GM19438 (cell line): Measurements from ENCODE around the gene SUPT7L.
A peak's percentile ranks its signal among the peaks of the same experiment; 100 is the strongest.
"Not testable (repeated sequence)": the region's sequence is repeated elsewhere in the genome, so short reads cannot be mapped to it uniquely, and the experiment has no call there.

Experiments used
- ATAC-seq: cut with Tn5 transposase; IDR thresholded peaks from one replicate; pipeline ENCODE4 v1.9.1; 2021; ENCODE audit warnings: low read depth; ENCODE audit not compliant: unreplicated experiment

SUPT7L gene

DNA sequence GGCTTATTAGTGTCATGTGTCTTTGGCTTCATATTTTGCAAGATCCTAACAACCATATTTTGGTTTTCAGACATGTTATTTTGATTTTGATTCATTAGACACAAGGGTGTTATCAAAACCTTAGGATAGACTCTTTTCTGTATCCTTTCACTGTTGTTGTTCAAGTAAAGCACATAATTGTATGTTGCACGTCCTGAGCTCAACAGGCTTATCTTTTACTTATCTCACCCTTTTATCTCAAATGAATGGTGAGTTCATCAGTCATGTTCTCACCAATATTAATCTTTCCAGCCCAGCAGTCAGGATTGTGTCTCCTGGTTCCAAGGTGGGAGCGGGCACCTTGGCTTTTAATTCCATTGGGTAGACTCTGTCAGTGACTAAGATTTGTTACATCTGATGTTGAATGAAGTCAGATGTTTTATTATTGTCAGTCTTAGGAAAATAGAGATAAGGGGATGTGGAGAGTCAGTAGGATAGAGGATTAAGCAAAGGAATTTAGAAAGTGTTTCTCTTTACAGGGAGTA lies 22.6 kb downstream of the SUPT7L start:
- no peak for ATAC-seq

DNA sequence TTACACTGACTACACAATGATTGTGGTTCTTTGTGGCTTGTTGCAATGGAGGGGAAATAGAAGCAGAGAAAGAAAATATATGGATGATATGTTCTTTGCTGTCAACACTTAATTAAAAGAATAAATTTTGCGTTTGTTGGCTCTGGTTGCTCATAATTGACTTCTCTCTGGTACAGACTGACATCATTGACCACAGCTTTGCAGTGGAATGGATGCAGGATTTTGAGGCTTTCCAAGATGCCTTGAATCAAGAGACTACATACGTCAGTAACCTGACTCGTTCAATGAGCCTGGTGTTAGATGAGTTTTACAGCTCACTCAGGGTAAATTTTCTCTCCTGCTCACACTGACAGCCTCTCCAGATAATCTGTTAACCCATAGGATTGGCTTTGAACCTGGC lies 24.7 kb downstream of the SUPT7L start:
- ATAC-seq, result no peak

DNA sequence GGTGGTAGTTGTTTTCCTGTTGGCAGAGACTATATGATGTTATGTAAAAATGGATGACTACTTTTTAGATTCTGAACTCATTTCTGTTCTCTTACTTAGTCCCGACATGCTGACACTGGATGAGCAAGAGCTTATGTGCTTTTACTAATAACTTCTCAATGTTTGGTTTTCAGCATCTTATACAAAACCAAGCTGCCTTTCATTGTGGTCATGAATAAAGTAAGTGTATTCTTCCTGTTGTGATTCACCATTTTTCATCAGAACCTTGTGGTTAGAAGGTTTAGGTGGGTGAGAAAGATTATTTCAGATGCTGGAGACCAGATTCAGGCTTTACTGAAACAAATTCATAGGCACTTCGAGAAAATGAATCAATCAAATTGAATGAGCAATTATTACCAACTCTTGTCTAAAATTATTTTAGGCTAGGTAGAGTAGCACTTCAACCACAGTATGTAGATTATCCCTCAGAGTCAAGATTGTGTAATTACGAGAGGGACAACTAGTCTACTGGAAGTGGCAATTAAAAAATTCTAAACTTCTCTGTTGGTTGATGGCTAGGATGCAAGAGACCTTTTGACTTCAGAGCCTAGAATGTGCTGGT lies 25.3 kb downstream of the SUPT7L start:
- no peak for ATAC-seq

DNA sequence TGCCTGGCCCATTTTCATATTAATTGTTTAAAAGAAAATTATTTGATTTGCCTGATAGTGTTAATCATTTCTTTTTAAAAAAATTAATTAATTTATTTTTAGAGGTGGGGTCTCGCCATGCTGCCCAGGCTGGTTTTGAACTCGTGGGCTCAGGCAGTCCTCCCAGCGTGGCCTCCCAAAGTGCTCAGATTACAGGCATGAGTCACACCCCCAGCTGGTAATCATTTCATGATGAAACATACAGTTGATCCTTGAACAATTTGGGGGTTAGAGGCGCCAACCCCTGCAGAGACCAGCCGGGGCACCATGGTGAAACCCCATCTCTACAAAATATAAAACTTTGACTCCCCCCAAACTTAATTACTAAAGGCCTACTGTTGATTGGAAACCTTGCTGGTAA lies 26.6 kb downstream of the SUPT7L start:
- ATAC-seq, result no peak

DNA sequence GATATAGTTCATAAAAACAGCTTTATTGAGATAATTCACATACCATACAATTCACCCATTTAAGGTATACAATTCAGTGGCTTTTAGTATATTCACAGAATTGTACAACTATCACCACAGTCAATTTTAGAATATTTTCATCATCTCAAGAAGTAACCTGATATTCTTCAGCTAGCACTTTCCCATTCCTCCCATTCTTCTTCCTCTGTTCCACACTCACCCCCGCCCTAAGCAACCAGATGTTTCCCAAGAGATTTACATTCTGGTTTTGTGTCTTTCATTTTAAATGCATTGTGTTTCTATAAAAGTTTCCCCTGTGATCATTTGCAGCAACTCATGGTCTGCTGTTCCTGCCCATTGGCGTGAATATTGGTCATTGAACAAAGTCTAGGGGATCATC lies 29.1 kb downstream of the SUPT7L start:
- no peak for ATAC-seq

DNA sequence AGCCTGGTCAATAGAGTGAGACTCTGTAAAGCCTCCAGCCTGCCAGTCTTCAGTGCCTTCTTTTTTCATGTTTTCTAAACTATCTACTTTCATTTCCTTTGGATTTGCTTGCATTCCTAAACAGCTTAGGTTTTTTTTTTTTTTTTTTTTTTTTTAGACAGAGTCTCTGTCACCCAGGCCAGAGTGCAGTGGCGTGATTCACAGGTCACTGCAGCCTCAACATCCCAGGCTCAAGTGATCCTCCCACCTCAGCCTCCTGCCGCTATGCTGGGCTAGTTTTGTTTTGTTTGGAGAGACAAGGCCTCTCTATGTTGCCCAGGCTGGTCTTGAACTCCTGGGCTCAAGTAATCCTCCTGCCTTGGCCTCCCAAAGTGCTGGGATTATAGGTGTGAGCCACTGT lies 33.2 kb downstream of the SUPT7L start:
- ATAC-seq, result not testable (repeated sequence)

DNA sequence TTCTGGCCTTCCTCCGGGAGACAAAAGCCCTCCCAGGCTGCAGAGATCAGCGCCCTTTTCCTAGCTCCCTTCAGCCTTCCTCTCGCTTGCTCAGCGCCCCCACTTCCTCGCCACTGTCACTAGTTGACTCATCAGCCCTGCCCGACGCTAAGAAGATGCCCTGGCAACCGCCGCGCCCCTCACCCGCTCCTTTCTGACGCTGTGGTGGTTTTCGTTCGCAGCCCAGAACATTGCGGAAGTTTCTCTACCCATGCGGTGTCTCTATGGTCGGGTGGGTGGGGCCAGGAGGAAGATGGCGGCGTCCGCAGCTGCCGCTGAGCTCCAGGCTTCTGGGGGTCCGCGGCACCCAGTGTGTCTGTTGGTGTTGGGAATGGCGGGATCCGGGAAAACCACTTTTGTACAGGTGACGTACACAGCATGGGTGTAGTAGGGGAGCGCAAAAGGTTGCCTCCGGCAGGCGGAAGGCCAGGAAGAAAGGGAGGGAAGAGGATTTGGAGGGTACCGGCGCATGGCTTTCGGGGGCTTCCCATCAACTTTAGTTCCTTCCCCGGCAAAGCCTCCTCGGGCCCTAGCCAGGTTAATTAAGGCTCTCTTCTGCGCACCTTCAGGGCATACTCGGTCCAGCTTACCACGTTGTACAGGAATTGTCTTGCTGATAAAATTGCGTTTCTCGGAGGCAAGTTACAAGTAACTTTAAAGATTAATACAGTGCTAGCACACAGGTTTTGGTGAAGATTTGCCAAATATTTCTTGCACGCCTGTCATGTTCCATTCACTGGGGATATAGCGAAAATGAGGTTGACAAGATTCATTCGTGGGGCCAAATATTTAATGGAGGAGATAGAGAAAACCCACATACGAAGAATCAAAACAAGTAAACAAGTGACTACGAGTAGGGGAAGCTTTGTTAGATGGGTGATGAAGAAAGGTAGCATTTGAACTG lies 34.4 kb downstream of the SUPT7L start, which contains the start of the genes CCDC121 and GPN1:
Gene CCDC121 (minus strand): TSS at position 246 of the 943 bp plus-strand sequence. CDS start 1,213 bp downstream, outside the sequence.
Gene GPN1 (plus strand): TSS at position 284 of the 943 bp plus-strand sequence. CDS start 9 bp downstream, at position 293.
- peak; percentile 99 for ATAC-seq

DNA sequence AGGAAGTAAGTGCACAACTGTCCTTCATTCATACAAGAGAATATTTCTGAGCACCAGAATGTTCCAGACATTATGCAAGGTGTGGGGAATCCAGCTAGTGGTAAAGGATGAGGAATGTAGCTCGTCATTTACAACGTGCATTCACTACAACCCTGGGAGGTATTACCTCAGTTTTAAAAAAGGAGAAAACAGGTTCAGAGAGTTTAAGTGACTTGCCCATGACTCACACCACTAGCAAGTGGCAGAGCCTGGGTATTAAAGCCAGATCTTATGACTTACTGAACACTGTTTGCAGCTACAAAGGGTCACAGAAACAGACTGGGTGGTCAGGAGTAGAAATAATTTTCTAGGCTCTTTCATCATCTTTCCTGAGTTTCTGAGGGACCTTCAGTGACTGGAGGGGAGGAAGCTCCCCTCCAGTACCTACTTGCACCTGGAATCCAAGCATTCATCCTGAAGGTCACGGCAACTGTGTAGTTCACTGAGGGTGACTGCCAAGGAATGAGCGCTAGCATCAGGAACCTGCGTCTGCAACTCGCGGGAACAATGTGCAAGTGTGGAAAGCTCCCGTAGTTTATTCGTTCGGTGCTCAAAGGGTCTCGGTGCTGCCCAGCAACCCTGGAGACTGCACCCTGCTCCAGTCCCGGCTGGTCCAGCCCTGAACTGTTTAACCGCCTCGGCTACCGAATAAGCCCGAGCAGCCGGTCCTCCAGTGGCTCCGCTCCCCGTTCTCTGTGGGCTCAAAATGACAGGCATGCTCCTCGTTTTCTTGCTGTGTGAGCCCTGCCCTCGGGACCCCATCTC lies 35.2 kb downstream of the SUPT7L start:
- peak; percentile 18 for ATAC-seq

DNA sequence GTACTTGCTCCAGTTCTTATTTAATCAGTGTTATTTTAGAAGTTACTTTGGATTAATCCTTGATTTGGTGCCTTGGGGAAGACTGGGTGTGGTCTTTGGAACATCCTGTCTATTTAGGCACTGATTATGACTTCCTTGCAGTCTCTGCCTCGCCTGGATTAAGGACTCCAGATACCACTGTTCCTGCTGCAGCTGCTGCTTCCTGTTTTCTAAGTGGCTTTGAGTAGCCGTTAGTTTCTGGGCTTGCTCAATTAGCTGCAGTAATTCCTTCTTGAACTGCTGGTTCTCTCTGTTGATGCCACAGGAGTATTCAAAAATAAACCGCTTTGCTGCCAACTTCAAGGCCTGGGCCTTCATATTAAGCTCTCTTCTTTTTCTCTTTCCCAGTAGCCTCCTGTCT lies 36.5 kb downstream of the SUPT7L start:
- ATAC-seq, result not testable (repeated sequence)

DNA sequence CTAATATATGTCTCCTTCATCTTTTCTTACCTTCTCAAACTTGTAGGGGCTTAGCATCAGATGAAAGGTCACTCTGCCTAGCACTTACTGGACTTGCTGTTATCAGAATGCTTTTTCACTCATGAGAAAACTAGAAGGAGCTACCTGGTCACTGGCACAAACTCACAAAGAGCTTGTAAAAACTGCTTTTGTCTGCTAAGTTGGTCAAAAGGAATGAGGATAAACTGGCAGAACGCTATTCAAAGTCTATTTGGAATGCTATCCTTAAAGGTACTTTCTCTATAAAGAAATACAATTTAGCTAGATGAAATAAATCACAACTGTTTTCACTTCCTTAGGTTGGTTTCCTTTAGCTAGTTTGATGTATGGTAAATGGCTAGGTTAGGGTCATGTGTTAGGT lies 37.1 kb downstream of the SUPT7L start:
- not testable (repeated sequence) for ATAC-seq

DNA sequence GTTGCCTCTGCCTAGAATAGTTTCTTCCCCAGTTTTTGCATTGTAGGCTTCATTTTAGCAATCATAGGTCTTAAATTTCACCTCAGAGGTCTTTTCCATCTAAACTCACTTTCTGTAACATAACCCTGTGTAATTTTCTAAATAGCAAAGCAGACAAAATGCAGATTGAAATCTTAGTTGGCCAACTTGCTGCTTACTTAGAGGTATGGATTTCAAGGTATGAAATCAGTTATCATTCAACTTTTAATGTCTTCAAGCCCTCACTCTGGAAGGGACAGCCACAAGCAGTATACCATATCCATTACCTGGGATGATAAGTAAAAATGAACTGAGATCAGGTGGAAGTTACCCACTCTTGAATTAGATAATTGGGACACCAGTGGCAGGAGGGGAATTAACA lies 38.5 kb downstream of the SUPT7L start:
- ATAC-seq, result no peak

DNA sequence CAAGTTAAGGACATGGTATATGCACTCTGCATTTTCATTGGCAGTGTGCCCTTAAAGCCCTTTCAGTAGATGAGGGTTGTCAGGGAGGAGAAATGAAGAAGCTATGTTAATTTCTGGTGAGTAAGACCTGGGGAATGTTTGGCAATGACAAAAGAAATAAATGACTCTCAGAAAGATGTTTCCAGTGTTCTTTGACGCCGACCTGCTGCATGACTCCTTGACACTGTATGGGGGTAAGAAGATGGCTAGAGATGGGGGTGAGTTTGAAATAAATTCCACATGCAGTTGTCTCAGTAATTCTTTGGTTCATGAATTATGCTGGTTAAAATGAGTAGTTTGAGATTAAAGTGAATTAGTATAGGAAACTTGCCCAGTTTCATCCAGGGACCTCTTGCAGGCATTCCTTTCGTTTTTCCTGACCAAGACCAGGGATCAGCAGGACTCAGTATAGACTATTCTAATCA lies 40.5 kb downstream of the SUPT7L start:
- no peak for ATAC-seq

DNA sequence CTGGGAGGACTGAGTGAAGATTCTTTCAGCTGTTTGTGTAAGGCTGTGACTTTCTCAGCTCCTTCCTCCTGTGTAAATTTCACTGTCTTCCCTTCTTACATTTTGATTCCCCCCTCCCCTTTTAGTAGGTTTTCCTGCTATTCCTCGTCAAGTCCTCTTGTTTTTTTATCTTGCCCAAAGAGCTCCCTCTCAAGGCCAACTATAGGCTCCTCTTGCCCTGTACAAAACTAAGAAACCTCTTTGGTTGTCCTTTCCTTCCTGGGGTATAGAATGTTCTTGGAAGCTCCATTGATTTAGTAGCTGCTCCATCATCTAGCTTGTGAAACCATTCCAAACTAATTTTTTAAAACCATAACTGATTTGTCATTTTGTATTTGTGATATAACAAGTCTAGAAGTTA lies 41.9 kb downstream of the SUPT7L start:
- no peak for ATAC-seq

DNA sequence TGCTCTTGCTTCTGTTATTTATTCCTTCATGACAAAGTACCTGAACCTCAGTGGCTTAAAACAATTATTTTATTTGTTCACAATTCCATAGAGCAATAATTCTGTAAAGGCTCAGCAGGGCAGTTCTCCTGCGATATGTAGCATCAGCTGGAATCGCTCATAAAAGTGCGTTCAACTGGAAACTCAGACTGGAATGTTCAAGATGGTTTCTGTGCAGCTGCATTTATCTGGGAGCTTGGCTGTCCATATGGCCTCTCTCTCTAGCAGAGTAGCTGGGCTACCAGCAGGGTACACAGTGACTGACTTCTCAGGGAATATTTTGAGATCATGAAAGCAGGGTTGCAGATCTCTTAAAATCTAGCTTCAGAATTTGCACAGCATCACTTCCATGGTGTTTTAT lies 48.1 kb downstream of the SUPT7L start:
- no peak for ATAC-seq

DNA sequence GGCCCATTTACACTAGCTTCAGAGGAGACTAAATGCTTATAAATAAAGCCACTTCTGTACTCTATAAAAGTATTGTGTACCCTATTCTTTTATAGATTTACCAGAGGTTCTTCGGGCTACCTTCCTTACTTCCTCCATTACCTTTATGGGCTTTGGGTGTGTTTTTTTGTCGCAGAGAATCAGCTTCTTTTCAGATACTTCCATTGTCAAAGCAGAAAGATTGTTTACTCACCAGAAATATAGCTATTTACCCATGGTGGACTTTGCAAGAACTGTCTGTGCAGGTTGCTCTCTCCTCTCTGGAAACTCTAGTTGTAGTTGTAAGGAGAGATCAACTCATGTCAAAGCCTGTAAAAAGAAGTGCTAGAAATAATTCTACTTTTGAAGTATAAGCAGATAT lies 49.4 kb downstream of the SUPT7L start:
- no peak for ATAC-seq

DNA sequence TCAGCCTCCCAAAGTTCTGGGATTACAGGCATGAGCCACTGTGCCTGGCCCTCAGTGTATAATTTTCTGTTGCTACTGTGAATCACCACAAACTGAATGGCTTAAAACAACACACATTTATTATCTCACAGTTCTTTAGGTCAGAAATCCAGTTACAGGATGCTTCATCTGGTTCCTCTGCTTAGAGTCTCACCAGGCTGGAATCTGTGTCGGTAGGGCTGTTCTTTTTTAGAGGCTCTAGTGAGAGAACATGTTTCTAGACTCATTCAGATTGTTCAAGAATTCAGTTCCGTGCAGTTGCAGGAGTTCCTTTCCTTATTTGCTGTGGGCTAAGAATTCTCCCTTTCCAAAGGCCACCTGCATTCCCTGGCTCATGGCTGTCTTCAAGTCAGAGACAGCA lies 56.8 kb downstream of the SUPT7L start:
- no peak for ATAC-seq
